Measurements from ENCODE around the gene LRP1B. TPM values are rescaled to one million over a fixed set of nuclear protein-coding genes. Genes with fewer than 3 reads are reported as not detected.
"Not testable (repeated sequence)": the region's sequence is repeated elsewhere in the genome, so short reads cannot be mapped to it uniquely, and the experiment has no call there.

Gene LRP1B
- total RNA-seq, 1 donor from 2014 or later = 1.7 TPM

DNA sequence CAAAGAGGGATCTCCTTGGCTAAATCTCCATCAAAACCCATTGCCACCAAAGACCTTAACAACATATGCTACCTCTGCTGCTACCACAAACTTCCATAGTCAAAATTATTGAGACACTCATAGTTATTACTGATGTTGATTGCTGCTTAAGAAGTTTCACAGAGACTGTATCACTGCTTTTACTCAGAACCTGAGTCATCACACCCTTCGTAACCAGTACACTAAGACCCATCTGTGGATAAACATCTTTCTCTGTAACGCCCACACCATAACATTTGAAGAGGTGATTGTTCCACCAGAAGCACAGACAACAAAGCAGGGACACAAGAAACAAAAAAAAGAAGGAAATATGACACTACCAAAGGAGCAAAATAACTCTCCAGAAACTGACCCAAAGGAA lies 1563.1 kb downstream of the LRP1B start:
- no peaks in the 10 kb centered on the region for H3K4me1 Mint-ChIP-seq

GRCh38 chr2:140565756-140566155 lies 1565.1 kb downstream of the LRP1B start:
- no peaks in the 10 kb centered on the region for H3K27me3 Mint-ChIP-seq (ENCODE audit: low read depth)
- no peak overlapping the region for H3K27ac Mint-ChIP-seq

More for the DNA sequence above, 1563.1 kb downstream of the LRP1B start:
- Mint-ChIP-seq H3K27ac (no peak overlapping the region), H3K9me3 (peaks cover 12% of the 10 kb centered on the region), H3K27me3 (ENCODE audit: low read depth) (no peaks in the 10 kb centered on the region), H3K36me3 (no peaks in the 10 kb centered on the region), H3K4me3 (no peak overlapping the region)
- no peak for DNase-seq (ENCODE audit: low spot score in 2 of 2, unreplicated experiment in 2 of 2)
- TF ChIP-seq CTCF (IDR thresholded peaks at IDR 0.05; ENCODE audit: unreplicated experiment) = no peak

DNA sequence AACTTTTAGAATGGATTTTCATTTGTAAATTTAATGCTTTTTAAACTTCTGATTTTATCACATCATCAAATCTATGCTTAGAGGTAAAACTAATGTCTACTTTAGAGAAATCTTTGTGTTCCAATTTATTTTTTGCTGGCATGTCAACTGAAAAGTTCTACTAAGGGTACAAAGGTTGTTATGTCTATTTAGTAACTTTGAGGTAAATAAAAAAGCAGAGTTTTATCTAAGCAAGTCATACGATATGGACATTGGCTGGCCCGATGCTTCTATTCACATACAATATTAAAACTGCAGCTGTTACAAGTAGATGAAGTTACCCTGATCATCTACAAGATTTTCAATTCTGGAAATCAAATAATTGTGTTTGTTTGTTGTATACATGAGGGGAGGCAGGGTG lies 1575.1 kb downstream of the LRP1B start:
- no peaks in the 10 kb centered on the region for H3K36me3 Mint-ChIP-seq
- H3K27ac Mint-ChIP-seq = no peak overlapping the region
- TF ChIP-seq CTCF (IDR thresholded peaks at IDR 0.05; ENCODE audit: unreplicated experiment) = no peak
- peaks cover 9% of the 10 kb centered on the region for H3K4me1 Mint-ChIP-seq
- no peak overlapping the region for H3K4me3 Mint-ChIP-seq
- no peaks in the 10 kb centered on the region for H3K9me3 Mint-ChIP-seq
- H3K27me3 Mint-ChIP-seq (ENCODE audit: low read depth) = no peaks in the 10 kb centered on the region
- DNase-seq (ENCODE audit: low spot score in 2 of 2, unreplicated experiment in 2 of 2) = no peak

More at GRCh38 chr2:140565756-140566155, 1565.1 kb downstream of the LRP1B start:
- no peak for DNase-seq (ENCODE audit: low spot score in 2 of 2, unreplicated experiment in 2 of 2)
- Mint-ChIP-seq H3K4me3 (no peak overlapping the region), H3K9me3 (peaks cover 12% of the 10 kb centered on the region), H3K36me3 (no peaks in the 10 kb centered on the region), H3K4me1 (no peaks in the 10 kb centered on the region)
- no peak for TF ChIP-seq CTCF (IDR thresholded peaks at IDR 0.05; ENCODE audit: unreplicated experiment)

DNA sequence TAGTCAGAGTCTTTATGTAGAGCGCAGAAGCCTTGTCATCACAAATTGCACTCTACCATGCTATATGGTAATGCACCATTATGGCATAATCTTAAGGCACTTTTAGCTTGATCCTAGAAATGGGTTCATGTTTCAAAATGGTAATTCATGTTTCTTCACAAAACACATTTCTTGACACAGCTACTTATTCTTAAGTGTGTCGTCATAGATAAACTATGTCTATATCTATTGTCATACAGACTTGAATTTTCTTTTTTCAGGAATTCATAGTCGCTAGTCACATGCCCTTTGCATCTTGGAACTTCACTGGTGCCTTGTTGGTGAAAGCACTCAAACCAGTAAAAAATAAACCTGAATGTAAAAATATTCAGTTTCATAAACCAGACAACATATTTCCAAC lies 1578.2 kb downstream of the LRP1B start:
- H3K36me3 Mint-ChIP-seq = no peaks in the 10 kb centered on the region
- TF ChIP-seq CTCF (IDR thresholded peaks at IDR 0.05; ENCODE audit: unreplicated experiment) = no peak
- H3K27me3 Mint-ChIP-seq (ENCODE audit: low read depth) = no peaks in the 10 kb centered on the region
- peaks cover 9% of the 10 kb centered on the region for H3K4me1 Mint-ChIP-seq
- H3K4me3 Mint-ChIP-seq = no peak overlapping the region
- H3K27ac Mint-ChIP-seq = no peak overlapping the region
- DNase-seq (ENCODE audit: low spot score in 2 of 2, unreplicated experiment in 2 of 2) = no peak
- H3K9me3 Mint-ChIP-seq = no peaks in the 10 kb centered on the region

GRCh38 chr2:140551287-140551686 lies 1579.5 kb downstream of the LRP1B start:
- no peaks in the 10 kb centered on the region for H3K36me3 Mint-ChIP-seq
- no peak overlapping the region for H3K4me3 Mint-ChIP-seq
- no peak for TF ChIP-seq CTCF (IDR thresholded peaks at IDR 0.05; ENCODE audit: unreplicated experiment)
- H3K4me1 Mint-ChIP-seq = peaks cover 9% of the 10 kb centered on the region
- no peak for DNase-seq (ENCODE audit: low spot score in 2 of 2, unreplicated experiment in 2 of 2)
- no peaks in the 10 kb centered on the region for H3K9me3 Mint-ChIP-seq
- no peak overlapping the region for H3K27ac Mint-ChIP-seq
- no peaks in the 10 kb centered on the region for H3K27me3 Mint-ChIP-seq (ENCODE audit: low read depth)

- H3K36me3 Mint-ChIP-seq = no peaks in the 10 kb centered on the region
- TF ChIP-seq CTCF (IDR thresholded peaks at IDR 0.05; ENCODE audit: unreplicated experiment) = no peak
- no peak overlapping the region for H3K4me3 Mint-ChIP-seq
- H3K27me3 Mint-ChIP-seq (ENCODE audit: low read depth) = no peaks in the 10 kb centered on the region
- peaks cover 9% of the 10 kb centered on the region for H3K4me1 Mint-ChIP-seq
- no peak for DNase-seq (ENCODE audit: low spot score in 2 of 2, unreplicated experiment in 2 of 2)
- H3K27ac Mint-ChIP-seq = no peak overlapping the region
- no peaks in the 10 kb centered on the region for H3K9me3 Mint-ChIP-seq
Measured at GRCh38 chr2:140550821-140551220, 1580.0 kb downstream of the LRP1B start.

DNA sequence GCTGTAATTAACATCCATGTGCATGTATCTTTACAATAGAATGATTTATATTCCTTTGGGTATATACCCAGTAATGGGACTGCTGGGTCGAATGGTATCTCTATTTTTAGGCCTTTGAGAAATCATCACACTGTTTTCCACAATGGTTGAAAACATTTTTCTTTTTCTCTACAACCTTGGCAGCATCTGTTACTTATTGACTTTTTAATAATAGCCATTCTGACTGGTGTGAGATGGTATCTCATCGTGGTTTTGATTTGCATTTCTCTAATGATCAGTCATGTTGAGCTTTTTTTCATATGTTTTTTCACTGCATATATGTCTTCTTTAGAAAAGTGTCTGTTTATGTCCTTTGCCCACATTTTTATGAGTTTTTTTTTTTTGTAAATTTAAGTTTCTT lies 1586.0 kb downstream of the LRP1B start:
- not testable (repeated sequence) for H3K27ac Mint-ChIP-seq; H3K36me3 Mint-ChIP-seq; DNase-seq (ENCODE audit: low spot score in 2 of 2, unreplicated experiment in 2 of 2); H3K4me1 Mint-ChIP-seq; H3K4me3 Mint-ChIP-seq; H3K27me3 Mint-ChIP-seq (ENCODE audit: low read depth); H3K9me3 Mint-ChIP-seq
